ENCODE measurements around the gene PRSS27.

GRCh38 chr16:2663553-2664546 lies 56.2 kb downstream of the PRSS27 start:
- TF ChIP-seq CTCF (conservative IDR thresholded peaks at IDR 0.05 in 1 of 2, IDR thresholded peaks at IDR 0.05 in 1 of 2; ENCODE audit: low read depth in 1 of 2, low read length in 2 of 2) (no peak), EZH2 (IDR thresholded peaks at IDR 0.05; ENCODE audit: low read length, missing control alignments) (no peak)
